ENCODE results near the gene HDAC6.
A peak's percentile ranks its signal among the peaks of the same experiment; 100 is the strongest.
"Not testable (repeated sequence)": the region's sequence is repeated elsewhere in the genome, so short reads cannot be mapped to it uniquely, and the experiment has no call there.

Gene HDAC6

GRCh38 chrX:48790477-48790876 is 11.4 kb upstream of the HDAC6 start:
- DNase-seq, result no peak

GRCh38 chrX:48791063-48791820 is 10.6 kb upstream of the HDAC6 start:
- no peak for DNase-seq

- DNase-seq, result no peak
These were observed 9.6 kb upstream of the HDAC6 start for GRCh38 chrX:48792219-48792618.

GRCh38 chrX:48793935-48794334 is 7.9 kb upstream of the HDAC6 start:
- DNase-seq, result no peak

- DNase-seq, result no peak
These were observed 7.4 kb upstream of the HDAC6 start for GRCh38 chrX:48794340-48794910.

GRCh38 chrX:48794911-48795515 is 6.9 kb upstream of the HDAC6 start:
- no peak for DNase-seq

- DNase-seq, result no peak
These were observed 3.5 kb upstream of the HDAC6 start for GRCh38 chrX:48798318-48798717.

- peak; percentile 17 for DNase-seq
These were observed 1.1 kb upstream of the HDAC6 start for GRCh38 chrX:48800574-48801279.

GRCh38 chrX:48802089-48802904 is 430 bp downstream of the HDAC6 start:
- DNase-seq, result peak; percentile 67

GRCh38 chrX:48802905-48803200 is 986 bp downstream of the HDAC6 start:
- DNase-seq, result no peak

- DNase-seq, result no peak
These were observed 4.2 kb downstream of the HDAC6 start for GRCh38 chrX:48806081-48806480.

GRCh38 chrX:48813644-48814043 is 11.8 kb downstream of the HDAC6 start:
- DNase-seq, result no peak

- no peak for DNase-seq
These were observed 12.9 kb downstream of the HDAC6 start for GRCh38 chrX:48814722-48815121.

GRCh38 chrX:48815266-48815665 is 13.4 kb downstream of the HDAC6 start:
- no peak for DNase-seq

GRCh38 chrX:48816014-48816810 is 14.3 kb downstream of the HDAC6 start:
- no peak for DNase-seq

GRCh38 chrX:48818098-48818497 is 16.2 kb downstream of the HDAC6 start:
- no peak for DNase-seq

- DNase-seq, result no peak
These were observed 17.0 kb downstream of the HDAC6 start for GRCh38 chrX:48818866-48819265.

GRCh38 chrX:48819394-48819793 is 17.5 kb downstream of the HDAC6 start:
- DNase-seq, result not testable (repeated sequence)

- no peak for DNase-seq
These were observed 21.2 kb downstream of the HDAC6 start for GRCh38 chrX:48823053-48823452.

- DNase-seq, result no peak
These were observed 22.2 kb downstream of the HDAC6 start for GRCh38 chrX:48824066-48824465.

- no peak for DNase-seq
These were observed 24.4 kb downstream of the HDAC6 start, which contains the start of gene ERAS for GRCh38 chrX:48826135-48826875. TSS of gene ERAS (plus strand) at chrX:48826513. CDS start at chrX:48829124, 2,611 bp downstream.

Measured in GDM1 (cell line).